GM12878 (cell line): Measurements from ENCODE around the gene ARPP21. TPM values are rescaled to one million over a fixed set of nuclear protein-coding genes. Genes with fewer than 3 reads are reported as not detected.

Experiments
- ATAC-seq: fragments of 200-7000 bp; cut with Tn5 transposase; 3 replicates; pipeline ENCODE4 v1.9.1; 2020; ENCODE audit warnings: mild to moderate bottlenecking, moderate library complexity
- BruUV-seq: library from RNA; stranded (reverse); fragments of 400-500 nt; replicated peaks from 2 replicates; lab custom pipeline; 2021; lab: Mats Ljungman, UMichigan
- CTCF ChIA-PET: fragments of 300-600 bp; sonication (Branson Sonifier 250); formaldehyde crosslinking; extraction: SDS; loops from one replicate; lab custom pipeline; 2021; ENCODE audit warnings: inconsistent platforms; lab: Yijun Ruan, JAX
- POLR2A ChIA-PET: fragments of 350-600 bp; formaldehyde crosslinking; extraction: SDS; loops from one replicate; lab custom pipeline; 2021; ENCODE audit warnings: inconsistent platforms; lab: Charles Lee
- RAD21 ChIA-PET: fragments of 300-600 bp; sonication (Branson Sonifier 250); formaldehyde crosslinking; loops from one replicate; lab custom pipeline; 2023; ENCODE audit warnings: antibody characterized with exemption; ENCODE audit not compliant: unreplicated experiment; lab: Charles Lee
- SMC1A ChIA-PET: fragments of 300-600 bp; sonication (Branson Sonifier 250); formaldehyde crosslinking; loops from one replicate; lab custom pipeline; 2023; ENCODE audit not compliant: unreplicated experiment, uncharacterized antibody; lab: Charles Lee
- DNase-seq: peaks from one replicate; pipeline ENCODE4 v3.0.0-alpha.2; 2011; ENCODE audit warnings: low read depth, low spot score
- FAIRE-seq: peaks from 3 replicates; lab custom pipeline; 2011; peaks lifted over from hg19 to GRCh38; lab: Jason Lieb, UNC
- H2AFZ ChIP-seq: 2 replicates; pipeline ENCODE4 v1.6.0; 2011; ENCODE audit warnings: low read depth, low read length, control low read depth; ENCODE audit not compliant: control insufficient read depth
- H3K27ac ChIP-seq: 2 replicates; pipeline ENCODE4 v1.5.1; 2011; ENCODE audit warnings: control low read depth; ENCODE audit not compliant: control insufficient read depth, insufficient read depth
- H3K27me3 ChIP-seq, 2 experiments: replicated peaks in 1 of 2; 2 replicates each; pipeline versions ENCODE4 v1.6.0 to v1.6.1; 2011; ENCODE audit warnings: low read length in 1 of 2; ENCODE audit not compliant: control insufficient read depth in 2 of 2, insufficient read depth in 2 of 2
- H3K36me3 ChIP-seq, 2 experiments: 2 replicates each; pipeline ENCODE4 v1.5.1; 2011; ENCODE audit warnings: low read length in 1 of 2; ENCODE audit not compliant: control insufficient read depth in 2 of 2, insufficient read depth in 2 of 2
- H3K4me1 ChIP-seq: 2 replicates; pipeline ENCODE4 v1.6.1; 2011; ENCODE audit warnings: mild to moderate bottlenecking, low read length, moderate library complexity, mixed read lengths; ENCODE audit not compliant: control insufficient read depth, insufficient read depth
- H3K4me2 ChIP-seq: 2 replicates; pipeline ENCODE4 v1.6.0; 2011; ENCODE audit warnings: control low read depth; ENCODE audit not compliant: control insufficient read depth, insufficient read depth
- H3K4me3 ChIP-seq: fragments of 200-600 bp; sonication (generic); 2 replicates; pipeline ENCODE4 v1.5.1; 2016
- H3K79me2 ChIP-seq: 2 replicates; pipeline ENCODE4 v1.6.0; 2011; ENCODE audit warnings: low read length; ENCODE audit not compliant: control insufficient read depth, insufficient read depth
- H3K9ac ChIP-seq: 2 replicates; pipeline ENCODE4 v1.8.0; 2011; ENCODE audit warnings: low read length, control low read depth, mixed read lengths; ENCODE audit not compliant: control insufficient read depth, insufficient read depth
- H3K9me3 ChIP-seq: replicated peaks from 3 replicates; pipeline ENCODE4 v1.5.1; 2011; ENCODE audit warnings: mild to moderate bottlenecking, low read length; ENCODE audit not compliant: control insufficient read depth, insufficient read depth
- H4K20me1 ChIP-seq: 2 replicates; pipeline ENCODE4 v1.6.0; 2011; ENCODE audit not compliant: control insufficient read depth, insufficient read depth
- CBX3 ChIP-seq: fragments of 200-600 bp; sonication (generic); IDR thresholded peaks from 2 replicates; pipeline ENCODE4 v1.6.1; 2016; ENCODE audit warnings: low read depth, borderline replicate concordance
- CUX1 ChIP-seq: IDR thresholded peaks from 2 replicates; pipeline ENCODE4 v1.6.1; 2012; ENCODE audit warnings: improper control_type of control experiment, low read depth, low read length; ENCODE audit not compliant: insufficient replicate concordance
- MEF2A ChIP-seq: IDR thresholded peaks from 2 replicates; pipeline ENCODE4 v1.6.1; 2011; ENCODE audit warnings: low read depth, mild to moderate bottlenecking, low read length, moderate library complexity; ENCODE audit not compliant: insufficient read depth
- MEF2B ChIP-seq: fragments of 450-650 bp; IDR thresholded peaks from 2 replicates; pipeline ENCODE4 v1.6.1; 2018; ENCODE audit warnings: mild to moderate bottlenecking, moderate library complexity; ENCODE audit not compliant: partially characterized antibody, poor library complexity, severe bottlenecking
- NR2C1 ChIP-seq: fragments of 450-650 bp; IDR thresholded peaks from 2 replicates; pipeline ENCODE4 v1.6.1; 2017; ENCODE audit warnings: antibody characterized with exemption, mild to moderate bottlenecking, moderate library complexity
- NR2C2 ChIP-seq: IDR thresholded peaks from 2 replicates; pipeline ENCODE4 v1.6.1; 2011; ENCODE audit warnings: borderline replicate concordance, low read depth; ENCODE audit not compliant: control insufficient read depth, insufficient read length
- PAX5 ChIP-seq: IDR thresholded peaks from 2 replicates; pipeline ENCODE4 v1.6.1; 2011; ENCODE audit warnings: low read depth, low read length, borderline replicate concordance
- WGBS: methylation state at CpG from one replicate; pipeline ENCODE4 v1.1.6; 2016; ENCODE audit warnings: low lambda C conversion rate; ENCODE audit not compliant: insufficient replicate concordance, insufficient coverage; ENCODE audit errors: missing lambda C conversion rate; 5-methylcytosine and 5-hydroxymethylcytosine counted together
- in situ Hi-C: fragments of 300-500 bp; cut with MboI; formaldehyde crosslinking; loops from 9 replicates; pipeline ENCODE4 v1.14.3; 2018; ENCODE audit warnings: mixed read lengths
- intact Hi-C: fragments of 100-400 bp; cut with micrococcal nuclease; formaldehyde crosslinking; loops from one replicate; pipeline ENCODE4 v1.14.2; 2022; ENCODE audit not compliant: unreplicated experiment
- polyA plus RNA-seq, 11 experiments: library from polyadenylated mRNA; depleted of rRNA in 4 of 11; unstranded in 6 of 11; stranded (reverse) in 5 of 11; fragments of >200 nt; fragmentation: Nextera tagmentation in 4 of 11; fragmentation: Illumina TruSeq in 1 of 11; extraction: Ambion mirVana in 4 of 11; extraction: Trizol in 1 of 11; gene quantifications; 1 replicate in 1 of 11; 2 replicates in 10 of 11; pipeline versions ENCODE4 v1.2.1 to v1.2.3, GENCODE V29; 2011 to 2016; ENCODE audit warnings: inconsistent platforms in 2 of 11, missing spikeins in 2 of 11, low read depth in 1 of 11
- total RNA-seq, 4 experiments: library from RNA; depleted of rRNA in 3 of 4; stranded (reverse); fragments of >200 nt in 3 of 4; fragmentation: Illumina TruSeq in 1 of 4; extraction: Trizol in 1 of 4; gene quantifications; 2 replicates each; pipeline versions ENCODE4 v1.2.1 to v1.2.3, GENCODE V29; 2013 to 2021
- TF ChIP-seq, protein P1 (sequence below), 3 experiments: IDR thresholded peaks in 2 of 3; conservative IDR thresholded peaks in 1 of 3; 2 replicates each; pipeline ENCODE4 v1.5.1; 2011; ENCODE audit warnings: low read depth in 3 of 3, low read length in 3 of 3, mild to moderate bottlenecking in 3 of 3, control low read depth in 2 of 3, moderate library complexity in 2 of 3, inconsistent platforms in 1 of 3, mixed read lengths in 1 of 3; ENCODE audit not compliant: control insufficient read depth in 2 of 3, insufficient read depth in 1 of 3; ENCODE audit errors: extremely low read depth in 1 of 3
- TF ChIP-seq, protein P2 (sequence below): fragments of 450-650 bp; formaldehyde crosslinking; IDR thresholded peaks from 2 replicates; pipeline ENCODE4 v1.4.0; 2022; ENCODE audit warnings: mild to moderate bottlenecking, moderate library complexity

ARPP21 gene
- total and polyA plus RNA-seq, 10 of the 15 experiments (the other 5 are each of a cell fraction or from before 2014, with no cell fraction given) = not detected

- Histone ChIP-seq H3K4me2 (no peak overlapping the region), H3K27me3 (no peaks in the 10 kb centered on the region), H3K9ac (no peak overlapping the region), H3K79me2 (no peaks in the 10 kb centered on the region), H3K4me1 (no peaks in the 10 kb centered on the region), H3K27ac (no peak overlapping the region), H3K36me3 (no peaks in the 10 kb centered on the region), H3K9me3 (no peaks in the 10 kb centered on the region), H2AFZ (no peak overlapping the region), H4K20me1 (no peaks in the 10 kb centered on the region), H3K4me3 (no peak overlapping the region)
- ChIA-PET CTCF (interaction anchor here (1.1 kb wide), 1 partner anchor 12 kb away, joined by 4 read pairs; no protein-coding TSS in a partner anchor), RAD21 (no interaction called here), POLR2A (no interaction called here), SMC1A (no interaction called here)
- ATAC-seq = no peak
- no TSS peak for BruUV-seq
- in situ Hi-C loops (no loop called here), intact Hi-C loops (no loop called here)
- no peak for FAIRE-seq
- no peak for DNase-seq
- TF ChIP-seq, protein P1, sequence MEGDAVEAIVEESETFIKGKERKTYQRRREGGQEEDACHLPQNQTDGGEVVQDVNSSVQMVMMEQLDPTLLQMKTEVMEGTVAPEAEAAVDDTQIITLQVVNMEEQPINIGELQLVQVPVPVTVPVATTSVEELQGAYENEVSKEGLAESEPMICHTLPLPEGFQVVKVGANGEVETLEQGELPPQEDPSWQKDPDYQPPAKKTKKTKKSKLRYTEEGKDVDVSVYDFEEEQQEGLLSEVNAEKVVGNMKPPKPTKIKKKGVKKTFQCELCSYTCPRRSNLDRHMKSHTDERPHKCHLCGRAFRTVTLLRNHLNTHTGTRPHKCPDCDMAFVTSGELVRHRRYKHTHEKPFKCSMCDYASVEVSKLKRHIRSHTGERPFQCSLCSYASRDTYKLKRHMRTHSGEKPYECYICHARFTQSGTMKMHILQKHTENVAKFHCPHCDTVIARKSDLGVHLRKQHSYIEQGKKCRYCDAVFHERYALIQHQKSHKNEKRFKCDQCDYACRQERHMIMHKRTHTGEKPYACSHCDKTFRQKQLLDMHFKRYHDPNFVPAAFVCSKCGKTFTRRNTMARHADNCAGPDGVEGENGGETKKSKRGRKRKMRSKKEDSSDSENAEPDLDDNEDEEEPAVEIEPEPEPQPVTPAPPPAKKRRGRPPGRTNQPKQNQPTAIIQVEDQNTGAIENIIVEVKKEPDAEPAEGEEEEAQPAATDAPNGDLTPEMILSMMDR (IDR thresholded peaks at IDR 0.05 in 2 of 3, conservative IDR thresholded peaks at IDR 0.05 in 1 of 3; ENCODE audit: control insufficient read depth in 2 of 3, extremely low read depth in 1 of 3, insufficient read depth in 1 of 3, low read depth in 3 of 3, low read length in 3 of 3) = no peak
- TF ChIP-seq MEF2A = no peak
- no peak for TF ChIP-seq NR2C1
- no peak for TF ChIP-seq NR2C2
- no peak for TF ChIP-seq CUX1
- TF ChIP-seq, protein P2, sequence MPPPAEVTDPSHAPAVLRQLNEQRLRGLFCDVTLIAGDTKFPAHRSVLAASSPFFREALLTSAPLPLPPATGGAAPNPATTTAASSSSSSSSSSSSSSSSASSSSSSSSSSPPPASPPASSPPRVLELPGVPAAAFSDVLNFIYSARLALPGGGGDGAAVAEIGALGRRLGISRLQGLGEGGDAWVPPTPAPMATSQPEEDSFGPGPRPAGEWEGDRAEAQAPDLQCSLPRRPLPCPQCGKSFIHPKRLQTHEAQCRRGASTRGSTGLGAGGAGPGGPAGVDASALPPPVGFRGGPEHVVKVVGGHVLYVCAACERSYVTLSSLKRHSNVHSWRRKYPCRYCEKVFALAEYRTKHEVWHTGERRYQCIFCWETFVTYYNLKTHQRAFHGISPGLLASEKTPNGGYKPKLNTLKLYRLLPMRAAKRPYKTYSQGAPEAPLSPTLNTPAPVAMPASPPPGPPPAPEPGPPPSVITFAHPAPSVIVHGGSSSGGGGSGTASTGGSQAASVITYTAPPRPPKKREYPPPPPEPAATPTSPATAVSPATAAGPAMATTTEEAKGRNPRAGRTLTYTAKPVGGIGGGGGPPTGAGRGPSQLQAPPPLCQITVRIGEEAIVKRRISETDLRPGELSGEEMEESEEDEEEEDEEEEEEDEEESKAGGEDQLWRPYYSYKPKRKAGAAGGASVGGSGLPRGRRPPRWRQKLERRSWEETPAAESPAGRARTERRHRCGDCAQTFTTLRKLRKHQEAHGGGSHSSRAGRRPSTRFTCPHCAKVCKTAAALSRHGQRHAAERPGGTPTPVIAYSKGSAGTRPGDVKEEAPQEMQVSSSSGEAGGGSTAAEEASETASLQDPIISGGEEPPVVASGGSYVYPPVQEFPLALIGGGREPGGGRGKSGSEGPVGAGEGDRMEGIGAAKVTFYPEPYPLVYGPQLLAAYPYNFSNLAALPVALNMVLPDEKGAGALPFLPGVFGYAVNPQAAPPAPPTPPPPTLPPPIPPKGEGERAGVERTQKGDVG (CRISPR knock-in tag) = no peak
- TF ChIP-seq CBX3 = no peak
- no peak for TF ChIP-seq PAX5
- TF ChIP-seq MEF2B = no peak
- 8% methylated on average over 7 of the region's 7 CpGs for WGBS
These were observed 14.0 kb downstream of the ARPP21 start for GRCh38 chr3:35653347-35653746.
